H7 (cell line): ENCODE data around the gene PKP1. TPM values are rescaled to one million over a fixed set of nuclear protein-coding genes. Genes with fewer than 3 reads are reported as not detected.

Source experiments
- DNase-seq: peaks from one replicate; pipeline ENCODE4 v3.0.0; 2012
- H3K27me3 ChIP-seq: 2 replicates; pipeline ENCODE4 v1.6.0; 2011; ENCODE audit warnings: mild to moderate bottlenecking, low read length; ENCODE audit not compliant: control insufficient read depth, insufficient read depth
- H3K36me3 ChIP-seq: replicated peaks from 2 replicates; pipeline ENCODE4 v1.5.1; 2011; ENCODE audit warnings: low read length; ENCODE audit not compliant: control insufficient read depth, insufficient read depth
- H3K4me3 ChIP-seq: 2 replicates; pipeline ENCODE4 v1.5.1; 2011; ENCODE audit warnings: low read depth, mild to moderate bottlenecking, control low read depth, low read length, moderate library complexity; ENCODE audit not compliant: insufficient read depth
- total RNA-seq: library from RNA; depleted of rRNA; stranded (reverse); fragments of >200 nt; shearing (Covaris generic); gene quantifications from 2 replicates; pipeline ENCODE4 v1.2.3, GENCODE V29; 2014

The PKP1 gene
- total RNA-seq, 1 experiment from 2014 or later = not detected

DNA sequence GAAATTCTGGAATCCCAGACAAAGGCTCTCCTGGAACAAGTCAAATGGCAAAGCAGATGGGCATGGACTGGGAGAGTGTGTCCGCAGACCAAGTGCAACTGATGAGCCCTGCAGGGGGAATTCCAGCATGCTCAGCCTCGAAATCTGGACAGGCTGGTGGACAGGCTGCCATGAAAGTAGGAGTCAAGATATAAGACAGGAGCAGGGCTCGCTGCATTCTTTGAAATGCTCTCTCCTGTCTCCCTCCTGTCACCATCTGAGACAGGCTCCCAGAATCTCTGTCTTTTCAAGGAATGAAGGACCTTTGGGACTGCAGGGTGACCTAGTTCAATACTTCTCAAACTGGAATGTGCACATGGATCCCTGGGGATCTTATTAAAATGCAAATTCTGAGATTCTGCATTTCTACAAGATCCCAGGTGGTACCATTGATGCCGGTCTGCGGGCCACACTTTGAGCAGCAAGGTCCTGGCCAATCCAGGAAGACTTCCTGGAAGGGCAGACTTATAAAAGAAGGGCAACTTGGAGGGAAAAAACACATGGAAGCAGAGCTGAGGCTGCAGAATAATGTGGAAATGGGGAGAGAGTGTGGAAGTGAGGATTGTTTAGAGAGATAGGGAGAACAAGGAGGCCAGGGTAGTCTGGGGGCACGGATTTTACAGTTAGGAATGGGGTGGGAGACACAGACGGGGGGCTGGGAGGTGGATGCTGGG, 64.3 kb downstream of the PKP1 start:
- no peaks in the 10 kb centered on the region for H3K36me3 ChIP-seq
- no peaks in the 10 kb centered on the region; the same call in 1 of the 2 replicates for H3K27me3 ChIP-seq
- no peak overlapping the region for H3K4me3 ChIP-seq
- DNase-seq = no peak

DNA sequence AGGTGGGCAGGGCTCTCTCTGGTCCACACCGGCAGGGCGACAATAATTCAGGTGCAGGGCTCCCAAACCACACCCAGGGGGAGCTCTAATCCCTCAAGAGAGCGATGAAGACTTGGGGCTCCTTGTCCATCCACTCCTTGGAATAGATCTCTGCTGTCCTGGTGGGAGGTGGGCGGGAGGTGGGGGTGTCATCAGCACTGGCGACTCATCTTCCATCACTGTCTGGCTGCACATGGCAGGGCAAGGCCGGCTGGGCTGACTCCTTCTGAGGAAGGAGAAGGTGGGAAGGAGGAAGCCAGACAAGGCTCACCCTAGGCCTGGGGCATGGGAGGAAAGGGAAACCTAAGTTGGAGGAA, 64.9 kb downstream of the PKP1 start:
- no peaks in the 10 kb centered on the region for H3K36me3 ChIP-seq
- no peaks in the 10 kb centered on the region; the same call in 1 of the 2 replicates for H3K27me3 ChIP-seq
- H3K4me3 ChIP-seq = no peak overlapping the region
- peak; percentile 92 for DNase-seq

DNA sequence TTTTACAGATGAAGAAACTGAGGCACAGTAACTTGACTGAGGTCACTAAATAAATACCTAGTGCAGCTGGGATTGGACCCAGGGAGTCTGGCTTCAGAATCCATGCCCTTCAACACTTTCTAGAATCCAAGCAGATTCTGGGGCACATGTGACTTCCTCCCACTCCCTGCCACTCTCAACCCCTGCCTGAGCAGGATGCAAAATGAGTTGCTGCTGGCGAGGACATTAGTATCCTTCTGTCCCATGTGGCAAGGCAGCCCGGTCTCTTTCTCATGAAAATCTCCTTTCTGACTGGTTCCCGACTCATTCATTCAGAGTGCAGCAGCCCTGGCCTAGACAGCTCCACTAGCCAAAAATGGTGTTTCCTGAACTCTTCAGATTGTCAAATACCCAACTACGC, 65.8 kb downstream of the PKP1 start:
- no peak for DNase-seq
- Histone ChIP-seq H3K36me3 (no peaks in the 10 kb centered on the region), H3K27me3 (no peaks in the 10 kb centered on the region; the same call in 1 of the 2 replicates), H3K4me3 (no peak overlapping the region)

DNA sequence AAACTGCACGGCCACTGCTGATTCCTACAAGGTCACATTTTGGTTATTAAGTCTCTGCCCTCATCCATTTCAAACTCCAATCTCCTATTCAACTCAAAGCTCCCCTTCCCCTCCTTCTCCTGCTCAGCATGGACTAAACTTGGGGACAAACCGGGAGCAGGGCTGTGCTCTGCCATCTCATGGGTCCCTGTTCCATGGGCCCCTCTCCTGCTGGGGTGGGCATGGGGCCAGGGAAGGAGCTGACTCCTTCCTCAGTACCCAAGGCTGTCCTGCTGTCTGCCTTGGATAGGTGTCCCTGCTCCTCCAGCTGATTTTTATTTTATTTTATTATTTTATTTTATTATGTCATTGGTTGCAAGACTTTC, 67.0 kb downstream of the PKP1 start:
- Histone ChIP-seq H3K36me3 (no peaks in the 10 kb centered on the region), H3K27me3 (no peaks in the 10 kb centered on the region; the same call in 1 of the 2 replicates), H3K4me3 (no peak overlapping the region)
- DNase-seq = no peak

DNA sequence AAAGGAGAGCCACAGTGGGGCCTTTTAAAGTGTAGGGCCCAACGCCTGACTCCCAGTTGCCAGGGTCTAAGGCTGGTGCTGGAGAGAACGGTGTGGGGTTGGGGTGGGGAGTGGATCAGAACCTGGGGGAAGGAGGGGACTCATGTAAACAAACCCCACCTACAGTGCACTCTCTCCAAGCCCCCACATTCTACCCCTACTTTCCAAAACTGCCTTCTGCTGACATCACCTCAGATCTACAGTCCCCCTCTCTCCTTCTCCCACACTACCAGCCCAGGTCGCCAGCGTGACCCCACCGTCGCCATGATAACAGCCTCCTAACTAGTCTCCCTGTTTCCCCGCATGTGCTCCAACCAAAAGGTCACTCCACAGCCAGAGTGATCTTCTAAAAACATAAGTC, 67.6 kb downstream of the PKP1 start:
- Histone ChIP-seq H3K36me3 (no peaks in the 10 kb centered on the region), H3K4me3 (no peak overlapping the region), H3K27me3 (no peaks in the 10 kb centered on the region)
- no peak for DNase-seq

DNA sequence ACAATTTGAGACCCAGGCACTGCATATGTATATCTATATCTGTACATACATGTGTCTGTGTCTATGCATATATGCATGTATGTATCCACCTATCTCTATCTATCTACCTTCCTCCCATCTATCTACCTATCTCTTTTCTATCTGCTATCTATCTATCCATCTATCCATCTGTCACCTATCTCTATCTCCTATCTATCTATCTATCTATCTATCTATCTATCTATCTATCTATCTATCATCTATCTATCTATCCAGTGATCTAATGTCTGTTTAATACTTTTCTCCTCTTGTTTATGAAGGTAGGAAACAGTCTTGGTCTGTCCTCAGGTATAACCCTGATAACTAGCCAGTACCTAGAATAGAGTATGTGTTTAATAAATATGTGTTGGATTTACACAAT, 68.3 kb downstream of the PKP1 start:
- DNase-seq = no peak

DNA sequence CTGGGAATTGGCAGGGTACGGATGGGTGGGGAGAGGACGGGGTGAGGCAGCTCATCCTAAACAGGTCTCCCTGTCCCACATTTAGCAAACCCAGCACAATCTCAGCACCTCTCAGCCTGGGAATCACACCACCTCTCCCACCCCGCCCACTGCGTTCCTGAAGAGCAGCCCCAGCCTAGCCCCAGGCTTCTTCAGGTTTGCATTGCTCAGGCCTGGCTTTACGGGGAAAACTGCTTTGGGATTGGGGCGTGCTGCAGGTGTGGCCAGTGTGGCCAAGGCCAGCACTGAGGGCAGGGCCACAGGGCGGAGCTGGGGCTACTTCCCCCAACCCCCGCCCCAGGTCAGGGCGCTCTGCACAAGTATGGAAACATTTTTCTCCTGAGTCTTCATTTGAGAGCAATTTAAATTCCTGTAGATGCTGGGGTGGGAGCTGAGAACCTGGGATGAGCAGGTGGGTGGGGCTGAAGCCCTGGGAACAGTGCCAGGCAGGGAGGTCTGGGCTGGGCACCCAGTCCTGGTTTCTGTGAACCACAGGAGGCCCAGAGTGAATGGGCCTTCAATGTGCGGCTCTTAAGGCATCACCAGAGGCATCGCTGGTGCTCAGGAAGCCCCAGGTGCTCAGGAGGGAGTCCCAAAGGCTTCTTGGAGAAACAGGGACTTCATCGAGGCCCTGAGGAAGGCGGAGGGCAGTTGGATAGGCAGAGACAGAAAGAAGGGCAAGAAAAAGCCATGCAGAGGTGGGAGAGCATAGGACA, 70.1 kb downstream of the PKP1 start:
- H3K4me3 ChIP-seq = no peak overlapping the region
- no peak for DNase-seq
- no peaks in the 10 kb centered on the region for H3K36me3 ChIP-seq
- H3K27me3 ChIP-seq = no peaks in the 10 kb centered on the region

More for the DNA sequence above, 68.3 kb downstream of the PKP1 start:
- no peak overlapping the region for H3K4me3 ChIP-seq
- H3K27me3 ChIP-seq = no peaks in the 10 kb centered on the region
- H3K36me3 ChIP-seq = no peaks in the 10 kb centered on the region

DNA sequence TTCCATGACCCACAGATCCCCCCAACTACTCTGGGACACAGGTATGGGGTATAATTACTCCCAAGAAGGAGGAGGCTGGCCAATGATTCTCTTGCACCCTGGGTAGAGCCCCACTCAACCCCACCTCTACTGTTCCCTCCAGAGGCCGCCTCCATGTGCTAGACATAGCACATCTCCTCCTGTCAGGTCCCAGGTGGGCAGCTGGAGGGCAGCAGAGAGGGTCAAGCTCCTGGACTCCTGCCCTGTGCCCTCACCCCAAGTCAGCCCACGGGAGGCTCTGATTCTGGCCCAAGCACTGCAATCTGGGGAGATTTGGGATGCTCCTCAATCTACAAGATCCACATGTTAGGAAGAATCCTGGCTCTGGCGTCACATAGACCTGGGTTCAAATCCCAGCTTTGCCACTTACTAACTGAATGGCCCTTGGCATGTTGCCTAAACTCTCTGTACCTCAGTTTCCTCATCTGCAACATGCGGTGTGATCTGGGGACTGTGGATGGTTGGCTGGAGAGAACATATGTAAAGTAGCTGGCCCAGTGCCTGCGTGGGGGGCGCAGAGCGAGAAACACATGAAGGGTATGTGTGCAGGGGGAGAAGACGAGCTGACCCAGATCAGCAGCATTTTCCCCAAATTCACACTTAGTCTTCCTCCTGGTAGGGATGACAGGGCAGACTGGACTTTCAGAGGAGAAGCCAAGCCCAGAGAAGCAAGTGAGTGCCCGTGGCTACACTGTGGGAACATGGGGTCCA, 71.0 kb downstream of the PKP1 start:
- Histone ChIP-seq H3K27me3 (no peaks in the 10 kb centered on the region), H3K4me3 (no peak overlapping the region), H3K36me3 (no peaks in the 10 kb centered on the region)
- no peak for DNase-seq

DNA sequence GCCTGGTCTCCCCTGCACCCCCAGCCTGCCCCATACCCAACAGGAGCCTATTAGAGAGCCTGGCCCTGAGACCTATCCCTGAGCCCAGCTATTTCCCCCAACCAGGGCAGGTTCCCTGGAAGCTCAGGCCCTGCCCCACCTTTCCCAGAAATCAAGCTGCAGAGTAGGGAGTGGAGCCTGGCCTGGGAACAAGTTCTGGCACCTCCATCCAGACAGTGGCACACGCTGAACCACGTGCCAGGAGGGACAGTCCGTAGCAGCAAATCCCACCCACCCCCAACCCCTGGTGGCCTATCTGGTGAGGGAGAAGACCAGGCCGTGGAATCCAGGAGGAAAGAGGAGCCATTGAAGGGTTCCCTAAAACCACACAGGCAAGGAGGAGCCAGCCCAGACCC, 71.6 kb downstream of the PKP1 start:
- H3K27me3 ChIP-seq = no peaks in the 10 kb centered on the region
- H3K36me3 ChIP-seq = no peaks in the 10 kb centered on the region
- no peak overlapping the region for H3K4me3 ChIP-seq
- no peak for DNase-seq

DNA sequence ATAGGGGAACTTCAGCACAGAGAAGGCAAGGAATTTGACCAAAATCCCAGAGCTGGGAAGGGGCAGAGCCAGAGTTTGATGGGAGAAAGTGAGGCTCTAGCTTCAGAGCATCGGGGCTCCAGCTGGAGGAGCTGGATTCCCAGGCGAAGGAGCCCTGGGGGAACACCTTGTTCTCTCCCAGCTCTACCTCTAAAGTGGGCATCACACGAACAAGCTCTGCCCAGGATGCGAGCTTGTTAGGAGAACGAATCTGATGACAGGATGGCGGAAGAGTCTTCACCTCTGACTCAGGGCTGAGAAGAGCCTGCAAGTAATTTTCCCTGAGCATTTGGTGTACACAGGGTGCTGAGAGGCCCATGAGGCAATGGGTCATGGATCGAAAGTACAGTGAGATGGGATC, 72.2 kb downstream of the PKP1 start:
- Histone ChIP-seq H3K36me3 (no peaks in the 10 kb centered on the region), H3K27me3 (no peaks in the 10 kb centered on the region)
- DNase-seq = no peak

DNA sequence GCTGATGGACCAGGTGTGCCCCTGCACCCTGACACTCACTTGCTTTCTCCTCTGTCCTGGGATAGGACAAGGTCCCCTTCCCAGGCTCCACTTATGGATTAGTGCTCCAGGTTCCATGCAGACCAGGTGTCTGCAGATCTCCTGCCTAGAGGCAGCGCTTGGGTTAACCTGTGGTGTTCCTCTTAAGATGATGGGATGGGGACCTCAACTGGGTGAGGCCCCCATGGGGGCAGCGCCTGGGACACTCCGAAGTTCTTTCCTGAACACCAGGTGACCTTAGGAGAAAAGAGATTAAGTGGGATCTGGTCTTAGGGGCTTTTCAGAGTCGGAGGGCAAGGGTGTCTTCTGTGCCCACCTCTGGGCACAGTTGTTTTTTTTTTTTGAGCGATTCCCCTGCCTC, 72.9 kb downstream of the PKP1 start:
- Histone ChIP-seq H3K4me3 (no peak overlapping the region), H3K36me3 (no peaks in the 10 kb centered on the region), H3K27me3 (no peaks in the 10 kb centered on the region)
- no peak for DNase-seq

More for the DNA sequence above, 72.2 kb downstream of the PKP1 start:
- H3K4me3 ChIP-seq = no peak overlapping the region

DNA sequence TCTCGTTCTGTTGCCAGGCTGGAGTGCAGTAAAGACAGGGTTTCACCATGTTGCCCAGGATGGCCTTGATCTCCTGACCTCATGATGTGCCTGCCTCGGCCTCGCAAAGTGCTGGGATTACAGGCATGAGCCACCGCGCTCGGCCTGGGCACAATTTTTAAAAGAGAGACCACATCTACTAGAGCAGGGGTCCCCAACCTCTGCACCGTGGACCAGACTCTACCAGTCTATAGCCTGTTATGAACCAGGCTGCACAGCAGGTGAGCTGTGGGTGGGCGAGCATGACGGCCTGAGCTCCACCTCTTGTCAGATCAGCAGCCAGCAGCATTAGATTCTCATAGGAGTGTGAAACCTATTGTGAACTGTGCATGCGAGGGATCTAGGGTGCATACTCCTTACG, 73.4 kb downstream of the PKP1 start:
- no peaks in the 10 kb centered on the region for H3K36me3 ChIP-seq
- no peaks in the 10 kb centered on the region for H3K27me3 ChIP-seq
- no peak overlapping the region for H3K4me3 ChIP-seq
- no peak for DNase-seq

DNA sequence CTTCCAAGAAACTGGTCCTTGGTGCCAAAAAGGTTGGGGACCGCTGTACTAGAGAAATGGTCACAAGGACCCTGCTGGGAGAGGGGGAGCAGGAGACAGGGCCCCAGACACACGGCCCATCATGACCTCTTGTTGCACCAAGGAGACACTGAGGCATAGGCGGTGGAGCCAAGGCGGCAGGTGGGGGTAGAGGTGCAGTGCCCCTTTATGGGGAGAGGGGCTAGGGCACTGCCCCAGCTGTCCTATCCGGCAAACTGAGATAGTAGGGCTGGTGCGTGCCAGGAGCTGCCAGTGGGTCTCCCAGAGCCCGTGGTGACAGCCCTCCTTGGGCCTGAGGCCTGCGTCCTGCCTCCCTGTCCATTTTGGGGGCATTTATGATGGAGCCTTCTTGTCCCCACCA, 73.9 kb downstream of the PKP1 start:
- no peaks in the 10 kb centered on the region for H3K36me3 ChIP-seq
- DNase-seq = no peak
- H3K4me3 ChIP-seq = no peak overlapping the region
- H3K27me3 ChIP-seq = no peaks in the 10 kb centered on the region

DNA sequence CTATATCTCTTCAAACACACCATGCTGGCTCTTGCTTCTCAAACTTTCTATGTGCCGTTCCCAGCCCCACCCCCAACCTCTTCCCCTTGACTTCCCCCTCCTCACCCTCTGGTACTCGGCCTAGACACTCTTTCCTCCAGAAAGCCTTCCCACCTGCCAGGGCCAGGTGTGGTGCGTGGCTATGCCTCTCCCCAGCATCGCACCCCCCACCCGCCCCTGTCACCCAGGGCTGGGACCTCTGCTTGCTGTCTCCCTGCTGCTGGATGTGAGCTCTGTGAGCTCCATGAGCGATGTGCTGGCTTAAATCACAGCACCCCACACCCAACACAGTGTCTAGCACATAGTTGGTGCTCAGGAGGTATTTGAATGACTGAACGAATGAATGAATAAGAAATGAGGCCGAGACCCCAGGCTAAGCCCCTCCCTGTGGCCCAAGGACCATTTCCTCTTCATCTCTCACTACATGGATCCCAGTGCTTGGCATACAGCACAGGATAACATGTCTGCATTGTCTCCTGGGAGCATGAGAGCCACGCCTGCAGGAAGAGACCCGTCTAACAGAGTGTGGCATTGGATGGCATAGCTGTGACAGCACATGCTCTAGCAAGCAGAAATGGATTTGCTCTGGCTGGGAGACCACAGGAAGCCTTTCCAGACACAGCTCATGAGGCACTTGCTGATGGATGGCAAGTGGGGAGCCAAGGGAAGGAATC, 74.5 kb downstream of the PKP1 start:
- DNase-seq = peak; percentile 40
- H3K4me3 ChIP-seq = no peak overlapping the region
- H3K36me3 ChIP-seq = no peaks in the 10 kb centered on the region
- H3K27me3 ChIP-seq = no peaks in the 10 kb centered on the region
